ENCODE data around the gene CENPT. TPM values are rescaled to one million over a fixed set of nuclear protein-coding genes. Genes with fewer than 3 reads are reported as not detected.
"Not testable (repeated sequence)": the region's sequence is repeated elsewhere in the genome, so short reads cannot be mapped to it uniquely, and the experiment has no call there.

Gene CENPT
- polyA plus RNA-seq, 4 donors = 41.2 to 60.4 (median 44.7) TPM

DNA sequence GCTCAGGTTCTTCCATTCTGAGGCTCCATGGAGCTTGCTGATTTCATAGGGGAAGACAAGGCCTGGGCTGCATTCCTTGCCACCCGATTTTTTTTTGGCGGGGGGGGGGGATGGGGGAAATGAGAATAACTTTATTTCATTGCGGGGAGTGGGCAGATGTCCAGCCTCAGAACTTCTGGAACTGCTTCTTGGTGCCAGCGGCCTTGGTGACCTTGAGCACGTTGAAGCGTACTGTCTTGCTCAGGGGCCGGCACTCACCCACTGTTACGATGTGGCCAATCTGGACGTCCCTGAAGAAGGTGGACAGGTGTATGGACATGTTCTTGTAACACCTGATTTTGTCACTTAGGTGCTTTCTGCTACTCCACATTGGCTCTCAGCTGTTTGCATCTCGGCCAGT is 8.3 kb upstream of the CENPT start:
- no peak for DNase-seq (ENCODE audit: low read depth in 4 of 4, low spot score in 3 of 4)

DNA sequence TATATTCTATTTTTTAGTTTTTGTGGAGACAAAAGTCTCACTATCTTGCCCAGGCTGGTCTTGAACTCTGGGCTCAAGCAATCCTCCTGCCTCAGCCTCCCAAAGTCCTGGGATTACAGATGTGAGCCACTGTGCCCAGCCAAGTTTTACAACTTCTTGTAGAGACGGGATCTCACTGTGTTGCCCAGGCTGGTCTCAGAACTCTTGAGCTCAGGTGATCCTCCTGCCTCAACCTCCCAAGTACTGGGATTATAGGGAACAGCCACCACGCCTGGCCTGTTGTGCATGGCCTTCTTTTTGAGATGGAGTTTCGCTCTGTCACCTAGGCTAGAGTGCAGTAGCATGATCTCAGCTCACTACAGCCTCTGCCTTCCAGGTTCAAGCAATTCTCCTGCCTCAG is 6.2 kb upstream of the CENPT start:
- DNase-seq (ENCODE audit: low read depth in 4 of 4, low spot score in 3 of 4) = no peak

DNA sequence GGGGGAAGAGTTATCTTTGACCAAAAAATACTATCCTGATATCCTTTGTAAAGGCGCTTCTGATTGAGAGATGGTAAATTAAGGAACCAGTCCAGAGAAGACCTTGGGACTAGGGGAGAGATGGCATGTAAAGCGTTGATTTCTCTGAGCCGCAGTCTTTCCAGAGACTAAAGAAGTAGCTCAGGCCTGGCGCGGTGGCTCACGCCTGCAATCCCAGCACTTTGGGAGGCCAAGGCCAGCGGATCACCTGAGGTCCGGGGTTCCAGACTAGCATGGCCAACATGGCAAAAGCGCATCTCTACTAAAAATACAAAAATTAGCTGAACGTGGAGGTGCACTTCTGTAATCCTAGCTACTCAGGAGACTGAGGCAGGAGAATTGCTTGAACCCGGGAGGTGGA is 625 bp upstream of the CENPT start:
- no peak for DNase-seq (ENCODE audit: low read depth in 4 of 4, low spot score in 3 of 4)

DNA sequence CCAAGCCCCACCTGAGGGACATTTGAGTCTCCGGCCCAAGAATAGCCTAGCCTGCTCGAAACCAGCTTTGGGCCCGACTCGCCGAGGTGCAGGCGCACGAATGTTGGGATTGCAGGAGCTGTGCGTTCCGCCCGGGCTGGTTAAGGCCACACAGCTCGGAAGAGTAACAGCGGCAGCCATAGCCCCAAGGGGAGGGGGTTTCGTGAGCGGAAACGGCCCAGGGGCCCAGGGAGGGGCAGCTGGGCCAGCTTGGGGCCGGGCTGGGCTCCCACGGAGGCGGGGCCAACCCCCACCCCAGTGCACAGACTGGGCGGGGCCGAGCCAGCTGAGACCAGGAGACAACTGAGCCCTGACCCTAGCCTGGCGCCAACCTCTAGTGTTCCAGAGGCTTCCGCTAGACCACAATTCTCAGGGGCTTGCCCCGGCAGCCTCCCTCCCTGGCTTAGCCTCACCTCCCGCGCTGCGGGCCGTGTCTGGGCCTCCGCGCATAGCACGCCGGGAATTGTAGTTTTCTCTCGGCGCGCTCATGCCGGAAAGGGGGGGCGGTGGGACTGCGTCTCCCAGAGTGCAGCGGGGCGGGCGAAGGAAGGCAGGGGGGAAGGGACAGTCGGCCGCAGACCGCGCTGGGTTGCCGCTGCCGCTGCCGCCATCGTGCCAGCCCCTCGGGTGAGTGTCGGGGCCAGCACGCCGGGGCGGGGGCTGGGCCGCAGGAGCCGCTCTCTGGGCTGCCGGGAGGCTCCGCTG is 1.0 kb downstream of the CENPT start, which contains the start of gene NUTF2:
NUTF2 (plus strand) TSS at position 614 of the 744 bp plus-strand sequence. CDS start 18,198 bp downstream, outside the sequence.
- peak; percentile 90 to 94 (median 92) for DNase-seq (ENCODE audit: low read depth in 4 of 4, low spot score in 3 of 4)

DNA sequence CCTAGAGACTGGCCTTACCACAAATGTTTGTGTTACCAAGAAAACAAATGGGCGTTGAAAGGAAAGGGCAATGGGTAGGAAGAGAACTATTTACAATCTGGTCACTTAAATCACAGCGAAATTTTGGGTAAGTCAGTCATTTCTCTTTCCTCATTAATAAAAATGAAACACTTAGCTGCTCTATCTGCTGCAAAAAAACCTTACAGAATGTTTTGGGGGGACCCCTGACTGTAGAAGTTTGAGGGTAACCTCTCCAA is 1.5 kb downstream of the CENPT start:
- DNase-seq (ENCODE audit: low read depth in 4 of 4, low spot score in 3 of 4) = no peak

DNA sequence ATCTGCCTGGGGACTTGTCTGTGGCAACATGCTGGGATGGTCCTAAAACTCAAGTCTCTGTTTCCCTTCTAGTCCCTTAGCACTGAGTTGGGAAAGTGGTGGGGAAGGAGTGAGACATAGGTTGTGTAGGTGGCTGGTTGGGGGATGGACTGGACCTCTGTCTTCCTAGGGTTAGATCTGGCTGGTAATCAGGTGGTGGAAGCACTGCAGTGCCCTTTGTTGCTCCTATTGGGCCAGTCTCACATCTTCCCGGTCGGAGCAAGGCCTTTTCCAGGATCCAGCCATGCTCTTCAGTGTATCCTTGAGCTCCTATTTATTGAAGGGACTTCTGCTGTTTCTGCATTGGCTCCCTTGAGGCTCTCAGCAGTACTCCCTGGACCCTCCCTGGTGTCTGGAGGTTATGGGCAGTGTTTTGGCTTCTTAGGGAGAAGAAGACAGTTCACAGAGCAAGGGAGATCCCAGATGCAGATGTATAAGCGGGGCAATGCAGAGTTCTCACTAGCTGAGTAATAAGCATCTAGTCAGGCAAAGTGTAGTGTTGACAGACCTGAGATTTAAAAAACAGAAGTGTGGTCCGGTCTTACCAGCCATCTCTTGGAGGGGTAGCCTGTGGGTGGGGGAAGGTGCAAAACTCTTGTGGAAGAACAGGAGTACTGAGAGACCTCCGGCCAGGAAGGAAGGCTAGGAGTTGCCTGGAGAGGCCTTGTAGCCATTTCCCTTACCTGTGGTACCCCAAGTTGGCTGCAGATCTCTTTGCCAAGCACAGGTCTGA is 2.0 kb downstream of the CENPT start:
- DNase-seq (ENCODE audit: low read depth in 4 of 4, low spot score in 3 of 4) = no peak

DNA sequence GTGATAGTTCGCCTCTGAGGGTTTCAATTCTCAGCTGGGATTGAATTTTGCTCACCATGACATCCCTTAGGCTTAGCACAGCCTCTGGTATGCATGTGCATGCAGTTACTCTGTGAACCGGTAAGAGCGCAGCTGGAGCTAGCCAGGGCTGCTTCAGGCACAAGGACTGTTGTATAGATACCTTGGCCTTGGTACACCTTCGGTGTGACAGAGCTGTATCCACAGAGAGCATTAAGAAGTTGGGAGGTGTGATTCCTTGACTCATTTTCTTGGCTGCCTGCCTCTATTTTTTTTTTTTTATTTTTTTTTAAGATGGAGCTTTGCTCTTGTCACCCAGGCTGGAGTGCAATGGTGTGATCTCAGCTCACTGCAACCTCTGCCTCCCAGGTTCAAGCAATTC is 3.0 kb downstream of the CENPT start:
- no peak for DNase-seq (ENCODE audit: low read depth in 4 of 4, low spot score in 3 of 4)

DNA sequence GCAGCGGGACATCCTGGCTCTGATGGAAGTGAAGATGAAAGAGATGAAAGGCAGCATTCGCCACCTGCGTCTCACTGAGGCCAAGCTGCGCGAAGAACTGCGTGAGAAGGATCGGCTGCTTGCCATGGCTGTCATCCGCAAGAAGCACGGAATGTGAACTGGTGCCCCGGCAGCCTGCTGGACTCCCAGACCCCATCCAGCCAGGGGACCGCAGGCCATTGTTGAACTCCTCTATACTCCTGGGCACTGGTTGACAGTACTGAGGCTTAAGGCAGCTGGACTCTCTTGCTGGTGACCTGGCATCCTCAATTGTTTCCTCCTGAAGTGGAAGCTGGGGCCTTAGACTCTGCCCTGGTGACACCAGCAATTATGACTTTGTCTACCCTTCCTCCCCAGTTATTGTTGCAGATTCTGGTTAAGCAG is 4.1 kb downstream of the CENPT start:
- no peak for DNase-seq (ENCODE audit: low read depth in 4 of 4, low spot score in 3 of 4)

DNA sequence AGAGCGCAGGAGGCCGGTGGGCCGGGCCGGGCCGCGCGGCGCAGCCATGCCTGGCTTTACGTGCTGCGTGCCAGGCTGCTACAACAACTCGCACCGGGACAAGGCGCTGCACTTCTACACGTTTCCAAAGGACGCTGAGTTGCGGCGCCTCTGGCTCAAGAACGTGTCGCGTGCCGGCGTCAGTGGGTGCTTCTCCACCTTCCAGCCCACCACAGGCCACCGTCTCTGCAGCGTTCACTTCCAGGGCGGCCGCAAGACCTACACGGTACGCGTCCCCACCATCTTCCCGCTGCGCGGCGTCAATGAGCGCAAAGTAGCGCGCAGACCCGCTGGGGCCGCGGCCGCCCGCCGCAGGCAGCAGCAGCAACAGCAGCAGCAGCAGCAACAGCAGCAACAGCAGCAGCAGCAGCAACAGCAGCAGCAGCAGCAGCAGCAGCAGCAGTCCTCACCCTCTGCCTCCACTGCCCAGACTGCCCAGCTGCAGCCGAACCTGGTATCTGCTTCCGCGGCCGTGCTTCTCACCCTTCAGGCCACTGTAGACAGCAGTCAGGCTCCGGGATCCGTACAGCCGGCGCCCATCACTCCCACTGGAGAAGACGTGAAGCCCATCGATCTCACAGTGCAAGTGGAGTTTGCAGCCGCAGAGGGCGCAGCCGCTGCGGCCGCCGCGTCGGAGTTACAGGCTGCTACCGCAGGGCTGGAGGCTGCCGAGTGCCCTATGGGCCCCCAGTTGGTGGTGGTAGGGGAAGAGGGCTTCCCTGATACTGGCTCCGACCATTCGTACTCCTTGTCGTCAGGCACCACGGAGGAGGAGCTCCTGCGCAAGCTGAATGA is 4.8 kb downstream of the CENPT start:
- DNase-seq (ENCODE audit: low read depth in 4 of 4, low spot score in 3 of 4) = no peak

DNA sequence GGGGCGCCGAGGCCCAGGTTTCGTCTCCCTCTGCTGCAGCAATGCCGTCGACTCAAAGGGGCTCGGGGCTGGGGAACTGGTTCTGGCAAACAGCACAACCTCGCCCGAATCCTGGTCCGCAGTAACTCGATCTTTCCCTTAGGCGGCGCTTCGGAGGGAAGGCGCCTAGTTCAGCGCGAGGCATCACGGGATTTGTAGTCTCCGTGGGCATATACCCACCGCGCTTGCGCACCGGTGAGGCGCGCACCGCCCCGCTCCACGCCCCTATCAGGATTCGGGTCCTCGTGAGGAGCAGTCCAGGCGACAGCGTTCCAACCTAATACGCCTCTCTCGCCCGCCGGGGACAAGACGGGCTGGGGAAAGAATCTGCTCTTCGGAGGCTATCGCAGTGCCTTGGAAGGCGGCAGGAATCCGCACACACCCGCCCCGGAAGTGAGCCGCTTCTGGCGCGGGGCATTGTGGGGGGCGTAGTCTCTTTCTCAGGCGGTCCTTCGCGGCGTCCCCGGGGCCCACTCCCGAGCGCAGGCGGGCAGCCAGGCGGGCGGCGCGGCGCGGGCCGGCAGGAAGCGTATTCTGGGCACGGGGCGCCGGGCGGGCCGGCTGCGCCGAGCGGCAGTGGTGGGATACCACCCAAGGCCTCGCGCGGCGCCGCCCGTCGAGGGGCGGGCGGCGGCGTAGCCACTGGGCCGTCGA is 5.5 kb downstream of the CENPT start, which contains the start of gene THAP11:
THAP11 (plus strand) TSS at position 505 of the 693 bp plus-strand sequence. CDS start 235 bp downstream, outside the sequence.
- DNase-seq (ENCODE audit: low read depth in 4 of 4, low spot score in 3 of 4) = peak; percentile 92 to 93 (median 92)

DNA sequence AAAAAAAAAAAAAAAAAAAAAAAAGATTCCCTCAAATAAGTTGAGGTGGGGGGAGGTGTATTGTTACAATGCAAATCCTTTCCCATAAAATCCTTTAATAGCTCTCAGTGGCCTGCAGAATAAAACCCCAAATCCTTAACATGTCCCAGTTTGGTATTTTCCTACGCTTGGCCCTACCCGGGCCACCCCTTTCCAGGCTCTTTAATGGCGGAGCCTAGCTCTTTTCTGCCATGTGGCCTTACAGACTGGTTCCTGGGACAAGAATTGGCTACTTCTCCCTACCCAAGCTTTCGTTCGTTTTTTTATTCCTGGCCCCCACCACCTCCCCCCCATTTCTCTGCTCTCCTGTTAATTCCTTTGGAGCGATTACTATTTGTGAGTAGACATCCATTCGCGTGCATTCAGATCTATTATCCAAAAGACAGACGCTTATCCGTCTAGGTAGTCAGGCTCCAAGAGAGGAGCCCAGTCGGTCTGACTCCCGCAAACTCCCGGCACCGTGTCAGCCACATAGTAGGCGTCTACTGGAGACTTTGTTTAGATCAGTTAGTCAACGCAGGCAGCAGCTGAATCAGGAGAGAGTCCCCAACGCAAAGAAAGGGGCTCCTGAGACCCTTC is 6.2 kb downstream of the CENPT start:
- DNase-seq (ENCODE audit: low read depth in 4 of 4, low spot score in 3 of 4) = no peak

DNA sequence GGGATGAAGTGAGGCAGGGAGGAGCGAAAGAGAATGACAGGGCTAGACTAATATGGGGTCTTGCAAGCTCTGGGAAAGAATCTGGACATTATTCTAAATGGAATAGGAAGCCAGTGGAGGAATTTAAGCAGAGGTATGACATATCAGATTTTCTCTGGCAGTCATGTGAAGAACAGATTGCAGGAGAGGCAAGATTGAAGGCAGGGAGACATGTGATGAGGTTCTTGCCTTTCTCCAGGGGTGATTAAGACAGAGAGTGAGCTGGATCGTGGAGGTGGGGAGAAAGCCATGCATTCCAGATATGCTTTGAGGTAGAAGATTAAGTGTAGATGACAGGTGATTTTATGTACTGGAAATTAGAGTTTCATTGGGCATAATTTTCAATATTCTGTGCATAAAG is 9.7 kb downstream of the CENPT start:
- DNase-seq (ENCODE audit: low read depth in 4 of 4, low spot score in 3 of 4) = no peak

DNA sequence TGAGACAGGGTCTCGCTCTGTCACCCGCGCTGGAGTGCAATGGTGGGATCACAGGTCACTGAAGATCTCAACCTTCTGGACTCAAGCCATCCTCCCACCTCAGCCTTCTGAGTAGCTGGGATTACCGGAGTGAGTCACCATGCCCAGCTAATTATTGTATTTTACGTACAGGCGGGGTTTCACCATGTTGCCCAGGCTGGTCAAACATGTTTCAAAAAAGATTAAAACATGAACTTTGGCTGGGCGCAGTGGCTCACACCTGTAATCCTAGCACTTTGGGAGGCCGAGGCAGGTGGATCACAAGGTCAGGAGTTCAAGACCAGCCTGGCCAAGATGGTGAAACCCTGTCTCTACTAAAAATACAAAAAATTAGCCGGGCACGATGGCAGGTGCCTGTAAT is 10.3 kb downstream of the CENPT start:
- not testable (repeated sequence) for DNase-seq (ENCODE audit: low read depth in 4 of 4, low spot score in 3 of 4)

DNA sequence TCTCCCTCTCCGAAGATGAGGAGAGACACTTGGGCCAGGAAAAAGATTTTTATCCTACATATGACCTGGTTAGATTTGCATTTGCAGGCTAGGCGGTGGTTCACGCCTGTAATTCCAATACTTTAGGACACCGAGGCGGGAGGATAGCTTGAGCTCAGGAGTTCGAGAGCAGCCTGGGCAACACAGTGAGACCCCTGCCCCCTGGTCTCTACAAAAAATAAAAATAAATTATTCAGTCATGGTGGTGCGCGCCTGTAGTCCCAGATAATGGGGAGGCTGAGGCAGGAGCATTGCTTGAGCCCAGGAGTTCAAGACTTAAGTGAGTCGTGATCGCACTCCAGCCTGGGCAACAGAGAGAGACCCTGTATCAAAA is 13.3 kb downstream of the CENPT start:
- no peak for DNase-seq (ENCODE audit: low read depth in 4 of 4, low spot score in 3 of 4)

DNA sequence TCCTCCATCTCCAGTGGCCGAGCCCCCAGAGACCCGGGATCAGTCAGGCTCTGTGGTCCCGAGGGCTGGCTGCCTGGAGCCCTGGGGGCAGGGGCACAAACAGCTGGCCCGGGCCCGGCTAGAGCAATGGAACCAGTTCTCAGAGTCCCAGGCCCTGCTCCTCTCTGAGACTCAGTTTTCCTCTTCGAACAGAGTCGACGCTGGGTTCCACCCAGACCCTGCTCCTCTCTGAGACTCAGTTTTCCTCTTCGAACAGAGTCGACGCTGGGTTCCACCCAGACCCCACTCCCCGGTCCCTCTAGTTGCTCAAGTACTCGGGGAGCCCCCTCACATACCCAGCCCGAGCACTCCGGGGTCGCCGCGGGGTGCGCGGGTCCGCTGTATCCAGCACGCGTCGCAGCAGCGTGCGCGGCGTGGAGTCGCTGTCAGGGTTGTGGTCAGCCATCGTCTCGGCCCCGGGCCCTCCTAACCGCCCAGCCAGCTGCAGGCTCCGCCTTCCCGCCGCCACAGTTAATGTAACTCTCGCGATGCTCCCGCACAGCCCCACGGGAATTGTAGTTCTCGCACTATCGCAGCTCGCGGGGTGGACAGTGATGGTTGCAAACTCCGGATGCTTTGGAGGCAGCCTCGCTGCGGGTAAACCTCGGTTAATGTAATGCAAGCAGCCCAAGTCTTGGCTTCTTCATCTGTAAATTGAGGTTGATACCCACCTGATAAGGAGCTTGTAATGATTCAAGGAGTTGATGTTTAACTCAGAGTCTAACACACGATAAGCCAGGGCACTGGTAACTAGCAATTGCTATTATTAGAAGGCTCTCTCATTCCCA is 13.9 kb downstream of the CENPT start:
- DNase-seq (ENCODE audit: low read depth in 4 of 4, low spot score in 3 of 4) = peak; percentile 83 to 88 (median 86)

DNA sequence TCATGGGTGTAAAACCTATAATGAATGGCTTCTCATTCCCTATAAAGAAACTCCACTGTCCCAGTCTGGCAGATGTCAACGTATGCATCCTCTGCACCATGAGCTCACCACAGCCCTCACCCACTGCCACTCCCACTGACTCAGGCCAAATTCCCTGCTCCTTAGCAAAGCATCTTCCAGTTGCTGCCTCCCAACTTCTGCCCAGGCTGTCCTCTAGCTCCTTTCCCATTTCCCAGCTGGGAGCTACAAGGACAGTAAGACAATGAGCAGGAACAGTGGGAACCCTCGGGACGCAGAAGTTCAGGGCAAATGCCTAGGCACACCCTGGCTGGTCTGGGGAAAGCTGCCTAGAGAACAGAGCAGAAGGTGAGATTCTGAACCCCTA is 14.5 kb downstream of the CENPT start:
- DNase-seq (ENCODE audit: low read depth in 4 of 4, low spot score in 3 of 4) = no peak

DNA sequence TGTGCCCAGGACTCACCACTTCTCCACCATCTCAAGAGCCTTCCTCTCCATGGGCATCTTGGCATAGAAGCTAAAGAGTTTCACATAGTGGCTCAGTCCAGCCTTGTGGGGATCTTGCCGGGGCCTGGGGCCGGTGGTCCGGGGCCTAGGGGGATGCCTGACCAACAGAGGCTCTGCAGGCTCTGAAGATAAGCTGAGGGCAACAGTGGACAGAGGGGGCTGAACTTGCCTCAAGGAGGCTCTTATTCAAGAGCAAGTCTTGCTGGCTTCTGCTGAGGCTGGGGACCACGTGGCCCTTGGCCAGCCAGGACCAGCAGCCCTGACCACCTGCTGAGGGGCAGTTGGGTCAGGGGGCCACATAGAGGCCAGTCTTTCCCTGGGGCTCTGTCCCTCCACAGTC is 18.8 kb downstream of the CENPT start:
- no peak for DNase-seq (ENCODE audit: low read depth in 4 of 4, low spot score in 3 of 4)

DNA sequence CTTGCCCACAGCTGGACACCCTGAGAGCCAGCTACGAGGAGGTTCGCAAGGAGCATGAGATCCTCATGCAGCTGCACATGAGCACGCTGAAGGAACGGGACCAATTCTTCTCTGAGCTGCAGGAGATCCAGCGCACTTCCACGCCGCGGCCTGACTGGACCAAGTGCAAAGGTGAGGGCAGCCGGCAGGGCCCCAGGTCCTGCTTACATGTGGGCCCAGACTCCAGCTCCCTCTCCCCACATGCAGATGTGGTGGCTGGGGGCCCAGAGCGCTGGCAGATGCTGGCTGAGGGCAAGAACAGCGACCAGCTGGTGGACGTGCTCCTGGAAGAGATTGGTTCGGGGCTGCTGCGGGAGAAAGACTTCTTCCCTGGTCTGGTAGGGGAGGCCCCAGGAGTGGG is 21.6 kb downstream of the CENPT start:
- no peak for DNase-seq (ENCODE audit: low read depth in 4 of 4, low spot score in 3 of 4)

DNA sequence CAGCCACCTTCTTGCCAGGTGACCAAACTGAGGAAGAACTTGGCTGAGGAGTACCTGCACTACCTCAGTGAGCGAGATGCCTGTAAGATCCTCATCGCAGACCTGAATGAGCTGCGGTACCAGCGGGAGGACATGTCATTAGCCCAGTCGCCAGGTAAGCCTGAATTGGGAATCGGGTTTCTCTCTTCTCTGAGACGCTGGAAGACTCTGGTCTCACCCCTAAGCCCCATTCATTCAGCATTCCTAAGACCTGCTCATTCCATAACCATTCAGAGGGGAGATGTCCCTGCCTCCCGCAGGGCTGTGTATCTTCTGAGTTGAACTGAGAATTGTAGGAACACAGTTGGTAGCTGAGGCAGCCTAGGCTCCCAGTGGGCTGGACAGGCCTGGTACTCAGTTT is 22.4 kb downstream of the CENPT start:
- no peak for DNase-seq (ENCODE audit: low read depth in 4 of 4, low spot score in 3 of 4)

Data from left renal pelvis (tissue), 4 donors.